GM18519 (cell line): ENCODE results near the gene IL1RL2.

Experiments used
- ATAC-seq: cut with Tn5 transposase; IDR thresholded peaks from one replicate; pipeline ENCODE4 v1.9.1; 2021; ENCODE audit warnings: mild to moderate bottlenecking, moderate library complexity; ENCODE audit not compliant: unreplicated experiment, low FRiP score

IL1RL2 gene

GRCh38 chr2:102186791-102187495, at the start of gene IL1RL2:
Gene IL1RL2, plus strand, starts transcription at chr2:102187023. Its CDS starts 845 bp downstream, at chr2:102187868.
- no peak for ATAC-seq

DNA sequence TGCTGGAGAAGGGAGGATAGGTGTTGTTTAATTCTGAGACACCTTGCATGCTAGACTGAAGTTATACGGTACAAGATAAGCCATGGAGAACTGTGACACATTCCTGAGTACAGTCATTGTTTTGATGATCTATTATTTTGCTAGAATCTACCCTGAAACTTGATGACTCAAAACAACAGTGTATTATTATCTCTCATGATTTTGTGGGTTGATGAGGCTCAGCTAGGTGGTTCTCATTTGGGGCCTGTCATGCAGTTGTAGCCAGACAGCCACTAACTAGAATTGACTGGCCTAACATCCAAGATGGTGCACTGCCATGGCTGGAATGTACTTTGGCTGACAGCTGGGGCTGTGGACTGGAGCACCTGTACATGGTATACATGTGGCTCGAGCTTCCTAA, 49.7 kb upstream of the IL1RL2 start:
- ATAC-seq: no peak

DNA sequence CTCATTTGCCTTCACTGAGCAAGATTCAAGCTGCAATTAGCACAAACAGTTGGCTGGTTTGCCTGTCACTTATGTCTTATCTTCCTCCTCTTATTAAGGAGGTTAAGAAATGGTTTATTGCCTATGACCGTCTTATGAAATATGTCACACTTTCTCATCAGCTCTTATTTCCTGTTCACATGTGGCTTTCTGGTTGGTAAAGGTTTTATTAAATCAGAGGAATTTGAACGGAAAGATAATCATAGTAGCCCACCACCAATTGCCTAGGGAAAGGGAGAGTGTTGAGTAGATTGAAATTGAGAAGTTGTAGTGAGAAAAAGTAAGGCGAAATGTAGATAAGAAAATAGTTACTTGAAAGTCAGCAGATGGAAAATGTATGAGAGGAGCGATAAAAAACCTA, 48.5 kb upstream of the IL1RL2 start:
- ATAC-seq: no peak

GRCh38 chr2:102139851-102140250, 47.0 kb upstream of the IL1RL2 start:
- ATAC-seq: no peak

DNA sequence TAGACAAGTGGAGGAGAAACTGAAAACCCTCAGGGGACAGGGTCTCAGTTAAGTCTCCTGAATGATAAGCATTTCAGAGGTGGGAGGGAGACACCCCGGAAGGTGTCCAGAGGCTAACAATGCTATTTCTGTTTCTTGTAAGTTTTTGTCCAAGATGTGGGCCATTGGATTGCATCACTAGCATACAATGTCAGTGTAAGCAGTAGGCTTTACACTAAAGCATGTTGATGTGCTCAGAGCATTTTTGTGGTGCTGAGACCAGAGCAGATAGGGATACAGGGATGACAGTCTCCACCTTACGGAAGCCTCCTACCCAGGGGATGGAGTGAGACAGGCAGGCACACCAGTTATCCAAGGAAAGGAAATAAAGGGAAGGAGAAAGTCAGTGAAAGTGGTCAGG, 46.4 kb upstream of the IL1RL2 start:
- ATAC-seq: no peak

DNA sequence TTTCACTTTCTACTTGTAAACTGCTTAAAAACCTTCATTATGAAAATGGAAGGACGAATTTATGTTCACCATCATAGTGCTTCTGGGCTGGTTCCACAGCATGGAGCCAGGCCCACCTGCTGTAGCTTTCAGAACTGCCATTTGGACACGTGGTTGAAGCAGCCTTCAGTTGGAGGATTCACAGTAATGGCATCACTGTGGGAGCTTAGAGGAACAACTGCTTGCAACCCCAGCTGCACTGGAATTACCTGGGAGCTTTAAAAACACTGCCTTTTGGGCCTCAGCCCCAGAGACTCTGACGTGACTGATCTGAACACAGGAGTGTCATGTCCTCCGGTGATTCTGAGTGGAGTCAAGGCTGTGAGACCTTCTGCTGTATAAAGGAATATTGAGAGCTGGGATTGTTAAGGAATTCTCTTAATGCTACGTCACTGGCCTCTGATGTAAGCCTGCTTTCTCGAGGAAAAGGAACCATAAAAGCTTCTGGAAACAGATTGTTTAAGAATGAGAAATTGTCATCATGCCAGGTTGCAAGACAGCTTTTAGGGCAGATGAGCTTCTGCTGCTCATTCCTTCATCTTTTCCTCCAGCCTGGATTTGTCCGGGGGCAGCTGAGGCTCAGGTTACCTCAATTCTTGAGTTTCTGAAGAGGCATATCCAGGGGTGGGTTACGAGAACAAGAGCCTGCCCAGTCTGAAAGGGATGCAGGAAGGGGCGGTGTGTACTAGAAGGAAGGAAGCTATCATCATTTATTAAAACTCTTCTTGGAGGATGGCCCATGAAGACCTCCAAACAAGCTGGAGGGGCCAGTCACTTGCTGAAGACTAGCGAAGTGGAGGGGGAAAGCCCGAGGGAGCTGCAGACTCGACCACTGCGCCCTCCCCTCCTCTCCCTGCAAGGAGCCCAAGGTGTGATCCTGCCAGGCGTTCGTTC, 45.5 kb upstream of the IL1RL2 start:
- no peak for ATAC-seq

DNA sequence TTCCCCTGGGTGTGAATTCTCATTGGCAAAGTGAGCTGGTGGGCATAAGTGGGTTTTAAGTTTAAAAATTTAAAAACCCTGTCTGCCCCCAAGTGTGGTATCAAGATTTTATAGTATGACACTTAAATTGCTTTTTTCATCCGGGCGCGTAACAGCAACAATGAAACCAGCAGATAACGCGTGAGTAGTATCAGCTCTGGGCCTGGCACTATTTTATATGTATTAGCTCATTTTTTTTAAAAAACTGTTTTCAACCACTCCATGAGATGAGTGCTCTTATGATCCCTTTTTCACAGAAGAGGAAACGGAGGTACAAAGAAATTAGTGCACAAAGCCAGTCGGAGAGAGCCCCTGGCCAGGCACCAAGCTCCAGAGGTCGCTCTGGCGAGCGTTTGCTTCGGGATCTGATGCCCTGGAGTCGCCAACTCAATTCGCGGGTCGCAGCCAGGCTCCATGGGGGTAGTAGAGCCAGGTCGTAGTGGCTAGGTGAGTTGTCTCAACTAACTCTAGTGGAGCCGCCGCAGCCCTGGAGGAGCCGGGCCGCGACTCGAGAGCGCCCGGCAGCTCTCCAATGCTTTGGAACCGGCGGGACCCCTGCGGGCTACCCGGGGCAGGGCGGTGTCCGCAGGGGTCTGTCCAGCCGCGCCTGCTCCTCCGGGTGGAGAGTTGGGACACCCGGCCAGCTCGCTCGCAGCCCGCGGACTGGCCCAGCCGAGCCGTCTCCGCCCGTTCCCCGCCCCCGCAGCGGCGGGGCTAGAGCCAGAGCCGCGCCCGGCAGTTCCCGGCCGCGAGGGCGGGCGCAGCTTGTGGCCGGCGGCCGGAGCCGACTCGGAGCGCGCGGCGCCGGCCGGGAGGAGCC, 44.6 kb upstream of the IL1RL2 start, which contains the start of gene IL1R1:
TSS of gene IL1R1 (plus strand) at position 777 of the 859 bp plus-strand sequence. CDS start 14,979 bp downstream, outside the sequence.
- ATAC-seq: no peak

DNA sequence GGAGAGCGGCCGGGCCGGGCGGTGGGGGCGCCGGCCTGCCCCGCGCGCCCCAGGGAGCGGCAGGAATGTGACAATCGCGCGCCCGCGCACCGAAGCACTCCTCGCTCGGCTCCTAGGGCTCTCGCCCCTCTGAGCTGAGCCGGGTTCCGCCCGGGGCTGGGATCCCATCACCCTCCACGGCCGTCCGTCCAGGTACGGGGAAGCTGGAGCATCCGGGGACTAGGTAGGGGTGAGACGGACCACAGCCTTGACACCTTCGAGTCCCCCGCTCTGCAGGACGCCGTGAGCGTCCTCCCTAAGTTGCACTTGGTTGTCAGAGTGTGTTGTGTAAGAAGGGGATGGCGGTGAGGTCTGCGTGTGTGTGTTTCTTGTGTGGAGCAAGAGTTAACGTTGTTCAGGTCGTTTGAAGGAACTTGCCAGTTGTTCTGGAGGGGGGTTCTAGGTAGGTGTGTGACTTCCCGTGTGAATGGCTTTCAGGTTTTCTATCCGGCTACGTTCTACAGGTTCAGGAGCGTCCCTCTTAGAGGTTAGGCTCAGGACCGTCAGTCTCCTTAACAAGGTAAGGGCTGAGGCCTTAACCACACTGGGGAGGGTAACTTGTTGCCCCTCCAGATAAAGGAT, 43.9 kb upstream of the IL1RL2 start:
- no peak for ATAC-seq

DNA sequence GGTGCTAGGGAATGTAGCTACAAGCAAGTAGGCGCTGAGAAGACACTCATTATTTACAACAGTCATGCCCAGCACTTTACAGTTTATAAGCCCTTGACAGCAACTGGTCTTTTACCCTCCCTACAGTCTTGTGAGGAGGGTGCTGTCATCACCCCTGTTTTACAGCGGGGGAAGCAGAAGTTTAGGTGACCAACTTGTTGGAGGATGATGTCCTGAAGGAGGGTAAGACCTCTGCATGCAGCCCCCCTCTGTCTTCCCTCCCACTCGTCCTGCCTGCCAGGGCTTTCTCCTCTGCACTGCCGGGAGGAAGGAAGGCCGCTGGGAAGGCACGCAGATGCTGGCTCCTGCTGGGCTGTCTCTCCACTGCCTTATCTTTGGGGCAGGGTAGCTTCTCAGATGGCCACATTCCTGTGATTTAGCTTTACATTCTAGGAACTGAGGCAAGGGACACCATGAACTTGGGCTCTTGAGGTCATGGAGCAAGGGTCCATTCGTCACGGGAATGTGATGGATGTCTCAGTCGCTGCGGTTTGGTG, 43.3 kb upstream of the IL1RL2 start:
- no peak for ATAC-seq

DNA sequence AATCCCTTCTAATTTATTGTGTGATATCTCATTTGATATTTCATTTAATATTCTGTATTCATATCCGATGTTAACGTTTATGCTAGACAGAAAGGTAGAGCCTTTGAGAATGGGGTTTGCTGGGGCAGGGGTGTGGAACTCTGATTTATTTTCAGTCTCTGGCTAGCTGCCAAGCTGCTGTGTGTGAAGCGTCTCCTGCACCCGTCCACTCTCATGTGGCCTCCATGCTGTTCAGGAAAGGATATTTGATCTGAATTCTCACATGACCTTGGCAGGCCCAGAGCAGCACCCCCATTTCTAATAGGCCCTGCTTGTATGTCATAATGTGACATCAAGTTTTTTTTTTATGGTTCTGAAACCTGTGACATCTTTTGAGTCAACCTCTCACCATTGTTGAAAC, 42.7 kb upstream of the IL1RL2 start:
- no peak for ATAC-seq

DNA sequence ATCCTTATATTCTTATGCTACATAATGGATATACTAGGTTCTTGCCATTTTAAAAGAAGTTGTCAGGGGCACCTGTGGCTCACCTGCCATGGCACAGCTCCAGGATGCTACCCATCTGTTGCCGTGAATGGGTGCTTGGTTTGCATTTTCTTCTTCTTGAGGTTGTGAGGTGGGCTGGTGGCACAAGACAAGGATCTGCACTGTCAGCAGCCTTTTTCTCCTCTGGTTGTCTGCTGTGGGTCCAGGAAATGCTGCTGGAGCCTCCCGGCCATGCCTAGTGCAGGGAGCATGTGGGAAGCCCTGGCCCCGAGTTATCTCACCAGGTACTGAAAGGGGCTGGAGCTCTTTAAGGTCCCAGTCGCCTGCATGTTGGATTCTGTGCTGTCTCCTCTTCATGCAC, 41.7 kb upstream of the IL1RL2 start:
- no peak for ATAC-seq

DNA sequence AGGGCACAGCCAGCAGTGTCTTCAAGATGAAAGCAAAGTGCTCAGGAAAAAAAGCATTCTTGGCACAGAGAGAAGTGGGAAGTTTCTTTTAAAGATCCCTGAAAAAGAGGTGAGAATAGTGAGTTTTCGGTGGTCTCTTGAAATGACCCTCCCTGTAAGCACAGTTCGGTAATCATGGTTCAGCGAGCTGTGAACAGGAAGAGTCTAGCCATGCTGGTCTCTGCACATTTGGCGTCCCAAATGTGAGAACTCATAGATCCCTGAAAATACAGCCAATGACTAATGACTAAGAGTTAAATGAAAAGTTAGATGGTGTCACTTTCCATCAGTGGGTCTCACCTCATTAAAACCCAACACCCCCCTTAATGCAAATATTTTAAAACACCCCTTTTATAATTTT, 40.9 kb upstream of the IL1RL2 start:
- no peak for ATAC-seq

GRCh38 chr2:102147935-102148334, 38.9 kb upstream of the IL1RL2 start:
- ATAC-seq: no peak

DNA sequence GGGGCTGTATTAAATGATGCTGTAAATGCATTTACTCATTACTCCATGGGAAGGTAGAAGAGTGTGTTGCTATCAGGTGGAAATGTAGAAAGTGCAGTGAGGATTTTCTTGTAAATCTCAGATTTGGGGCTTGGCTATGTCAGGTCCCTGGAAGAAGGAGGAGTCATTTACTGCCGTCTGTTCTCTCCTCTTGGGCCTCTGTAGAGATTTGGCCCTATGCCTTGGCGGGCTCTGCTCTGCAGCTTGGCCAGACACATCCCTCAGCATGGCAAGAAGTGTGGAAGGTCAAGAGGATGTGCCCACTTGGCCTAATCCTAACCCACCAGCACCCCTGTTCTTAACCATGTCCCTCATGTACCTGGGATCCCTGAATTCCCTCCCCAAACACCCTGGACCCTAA, 37.6 kb upstream of the IL1RL2 start:
- no peak for ATAC-seq

DNA sequence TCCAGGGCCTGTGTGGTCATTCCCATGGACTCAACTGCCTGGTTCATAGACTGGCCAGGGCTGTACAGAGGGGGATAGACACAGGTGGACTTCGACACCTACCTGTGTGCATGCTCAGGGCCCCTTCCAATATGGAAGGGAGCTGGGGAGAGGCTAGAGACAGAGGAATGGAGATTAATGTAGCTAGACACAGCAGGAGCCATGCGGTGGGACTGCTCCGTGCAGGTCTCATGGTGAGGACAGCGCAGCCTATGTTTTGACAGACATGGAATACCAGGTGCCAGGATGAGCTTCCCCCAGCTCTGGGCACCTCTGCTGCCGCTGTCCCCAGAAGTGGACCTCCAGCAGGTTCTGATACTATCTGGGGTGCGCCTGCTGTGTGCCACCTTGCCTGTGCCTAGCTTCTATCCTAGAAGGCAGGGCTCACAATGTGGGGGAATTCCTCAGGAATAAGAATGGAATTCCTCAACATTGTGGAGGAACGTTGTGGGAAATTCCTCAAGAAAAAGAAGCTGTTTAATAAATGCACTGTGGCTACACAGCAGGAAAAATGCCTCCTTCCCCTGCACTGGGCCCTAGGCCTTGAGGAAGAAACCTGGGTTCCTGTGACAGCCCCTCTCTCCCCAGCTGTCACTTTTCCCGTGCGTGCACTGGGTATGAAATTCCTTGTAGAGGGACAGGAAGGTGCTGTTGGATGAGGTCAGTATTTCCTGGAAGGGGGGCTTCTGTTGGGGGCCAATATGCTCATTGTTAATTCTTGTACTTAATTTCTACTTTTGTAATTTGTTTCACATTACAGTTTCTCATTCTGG, 37.0 kb upstream of the IL1RL2 start:
- ATAC-seq: no peak

DNA sequence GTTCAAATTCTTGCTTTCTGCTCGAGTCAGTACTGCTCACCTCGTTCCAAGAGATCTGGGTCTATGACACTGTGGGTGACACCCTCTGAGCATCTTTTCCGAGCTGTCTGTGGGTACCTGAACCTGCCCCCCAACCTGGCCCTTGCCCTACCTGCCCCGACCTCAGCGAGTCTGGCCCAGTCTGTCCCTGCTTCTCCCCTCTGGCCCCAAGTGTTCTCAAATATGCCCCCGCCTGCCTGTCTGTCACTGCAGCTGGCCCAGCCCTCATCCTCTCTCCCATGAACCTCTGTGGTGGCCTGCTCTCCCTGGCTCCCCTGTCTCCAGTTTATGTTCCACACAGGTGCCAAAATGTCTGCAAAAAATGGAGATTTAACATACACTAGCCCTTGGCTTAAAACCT, 32.5 kb upstream of the IL1RL2 start:
- no peak for ATAC-seq

- no peak for ATAC-seq
Observed at GRCh38 chr2:102154946-102155702, 31.7 kb upstream of the IL1RL2 start.

GRCh38 chr2:102155703-102156515, 30.9 kb upstream of the IL1RL2 start:
- no peak for ATAC-seq
